ENCODE measurements around the gene RBM4. TPM values are rescaled to one million over a fixed set of nuclear protein-coding genes. Genes with fewer than 3 reads are reported as not detected.
"Not testable (repeated sequence)": the region's sequence is repeated elsewhere in the genome, so short reads cannot be mapped to it uniquely, and the experiment has no call there.

Gene RBM4
- polyA plus RNA-seq (2011; rRNA removed) (183 and 213 TPM in 2 replicates), polyA minus RNA-seq (2011; rRNA and poly(A)+ RNA removed) (64.6 and 100 TPM in 2 replicates)

GRCh38 chr11:66638177-66639065, at the start of gene RBM4:
Gene RBM4, plus strand, starts transcription at chr11:66638703. Its CDS starts 1,009 bp downstream, at chr11:66639712.
- peak; percentile 98 for DNase-seq (ENCODE audit: low read depth)
- POLR2A ChIA-PET, result interaction anchor here (0.6 to 1.7 kb wide), 3 partner anchors 20 to 723 kb away, joined by 3 to 8 read pairs (median 4); no protein-coding TSS in a partner anchor
- CTCF ChIA-PET, result interaction anchor here (0.7 to 2.6 kb wide), 8 partner anchors 7 to 337 kb away, joined by 3 to 9 read pairs (median 4); partner anchors contain the start of genes C11orf86 and RBM4B
- TF ChIP-seq CTCF (IDR thresholded peaks at IDR 0.05; ENCODE audit: insufficient read depth, low read depth, low read length), result peak; percentile 32
- peaks cover 9% of the 10 kb centered on the region for H3K36me3 ChIP-seq (ENCODE audit: control insufficient read depth, insufficient read depth, low read length)
- no peaks in the 10 kb centered on the region for H3K27me3 ChIP-seq (ENCODE audit: control insufficient read depth, insufficient read depth, low read length)
- H3K4me3 ChIP-seq (ENCODE audit: low read depth, low read length), result peak within 1 kb of the TSS; percentile 70

GRCh38 chr11:66589315-66589714, 49.2 kb upstream of the RBM4 start:
- ChIA-PET POLR2A (interaction anchor here (0.6 kb wide), 1 partner anchor 205 kb away, joined by 4 read pairs; no protein-coding TSS in a partner anchor), CTCF (interaction anchor here (0.6 to 1.3 kb wide), 2 partner anchors 10 to 16 kb away, joined by 3 to 4 read pairs; no protein-coding TSS in a partner anchor)
- not testable (repeated sequence) for H3K4me3 ChIP-seq (ENCODE audit: low read depth, low read length); DNase-seq (ENCODE audit: low read depth); H3K36me3 ChIP-seq (ENCODE audit: control insufficient read depth, insufficient read depth, low read length); H3K27me3 ChIP-seq (ENCODE audit: control insufficient read depth, insufficient read depth, low read length)

GRCh38 chr11:66589996-66590675, 48.4 kb upstream of the RBM4 start:
- ChIA-PET CTCF (interaction anchor here (1.1 to 4.0 kb wide), 4 partner anchors 9 to 88 kb away, joined by 3 to 24 read pairs (median 5); partner anchors contain the start of gene RBM4B), POLR2A (no interaction called here)
- no peak for TF ChIP-seq CTCF (IDR thresholded peaks at IDR 0.05; ENCODE audit: insufficient read depth, low read depth, low read length)
- H3K4me3 ChIP-seq (ENCODE audit: low read depth, low read length), result no peak overlapping the region
- H3K27me3 ChIP-seq (ENCODE audit: control insufficient read depth, insufficient read depth, low read length), result no peaks in the 10 kb centered on the region
- DNase-seq (ENCODE audit: low read depth), result no peak
- no peaks in the 10 kb centered on the region for H3K36me3 ChIP-seq (ENCODE audit: control insufficient read depth, insufficient read depth, low read length)

GRCh38 chr11:66591175-66591574, 47.3 kb upstream of the RBM4 start:
- ChIA-PET POLR2A (no interaction called here), CTCF (interaction anchor here (1.1 to 4.0 kb wide), 5 partner anchors 10 to 87 kb away, joined by 3 to 24 read pairs (median 7); partner anchors contain the start of gene RBM4B)
- DNase-seq (ENCODE audit: low read depth), result no peak
- Histone ChIP-seq H3K27me3 (ENCODE audit: control insufficient read depth, insufficient read depth, low read length) (no peaks in the 10 kb centered on the region), H3K36me3 (ENCODE audit: control insufficient read depth, insufficient read depth, low read length) (no peaks in the 10 kb centered on the region; the same call in 1 of the 2 replicates), H3K4me3 (ENCODE audit: low read depth, low read length) (no peak overlapping the region)
- TF ChIP-seq CTCF (IDR thresholded peaks at IDR 0.05; ENCODE audit: insufficient read depth, low read depth, low read length), result no peak

- Histone ChIP-seq H3K36me3 (ENCODE audit: control insufficient read depth, insufficient read depth, low read length) (no peaks in the 10 kb centered on the region; the same call in 1 of the 2 replicates), H3K4me3 (ENCODE audit: low read depth, low read length) (peak within 1 kb of the TSS; percentile 68), H3K27me3 (ENCODE audit: control insufficient read depth, insufficient read depth, low read length) (no peaks in the 10 kb centered on the region)
- ChIA-PET CTCF (interaction anchor here (0.6 to 4.0 kb wide), 11 partner anchors 8 to 86 kb away, joined by 3 to 24 read pairs (median 3); partner anchors contain the start of genes ACTN3, RBM4B and ZDHHC24), POLR2A (no interaction called here)
- peak; percentile 62 for DNase-seq (ENCODE audit: low read depth)
- TF ChIP-seq CTCF (IDR thresholded peaks at IDR 0.05; ENCODE audit: insufficient read depth, low read depth, low read length), result peak; percentile 82
Observed at GRCh38 chr11:66592457-66593302, 45.8 kb upstream of the RBM4 start, which contains the start of the genes CCDC87 and CCS. Gene CCDC87, minus strand, starts transcription at chr11:66593063. Its CDS starts 48 bp downstream, at chr11:66593015. Gene CCS, plus strand, starts transcription at chr11:66593185. Its CDS starts 77 bp downstream, at chr11:66593262.

Measured in BJ (cell line).